Measurements from ENCODE around the gene ST7L. TPM values are rescaled to one million over a fixed set of nuclear protein-coding genes. Genes with fewer than 3 reads are reported as not detected.

ST7L gene
- total and polyA plus RNA-seq, 12 donors = 14.0 to 37.2 (median 22.7) TPM

- intact Hi-C loops (cut with DNase I) = no loop called here
- Histone ChIP-seq H3K36me3 (replicated peaks in 1 of 2) (peaks cover 0 to 55% of the 10 kb centered on the region in 2 donors), H3K9me3 (replicated peaks in 1 of 3) (no peaks in the 10 kb centered on the region), H3K27me3 (no peaks in the 10 kb centered on the region), H3K27ac (no peak overlapping the region), H3K4me1 (replicated peaks in 1 of 2) (no peaks in the 10 kb centered on the region), H3K4me3 (no peak overlapping the region)
- TF ChIP-seq CTCF (IDR thresholded peaks at IDR 0.05) (no peak), POLR2A (IDR thresholded peaks at IDR 0.05) (no peak)
- DNase-seq = no peak
- 94 to 98% (median 96%) methylated on average over 2 of the region's 2 CpGs for WGBS, 4 donors
Observed at GRCh38 chr1:112603012-112603411, 15.9 kb downstream of the ST7L start.

- WGBS, 4 donors = 89 to 95% (median 92%) methylated on average over 4 of the region's 4 CpGs
- Histone ChIP-seq H3K9me3 (replicated peaks in 1 of 3) (no peaks in the 10 kb centered on the region), H3K36me3 (replicated peaks in 1 of 2) (peaks cover 0 to 41% of the 10 kb centered on the region in 2 donors), H3K4me3 (no peak overlapping the region), H3K4me1 (replicated peaks in 1 of 2) (no peaks in the 10 kb centered on the region), H3K27ac (no peak overlapping the region), H3K27me3 (no peaks in the 10 kb centered on the region)
- intact Hi-C loops (cut with DNase I) = no loop called here
- TF ChIP-seq CTCF (IDR thresholded peaks at IDR 0.05) = no peak
- no peak for DNase-seq
Observed at GRCh38 chr1:112599477-112599876, 19.5 kb downstream of the ST7L start.

- WGBS, 4 donors = 53 to 67% (median 63%) methylated on average over 3 of the region's 3 CpGs
- Histone ChIP-seq H3K27me3 (no peaks in the 10 kb centered on the region), H3K4me3 (no peak overlapping the region), H3K36me3 (replicated peaks in 1 of 2) (peaks cover 0 to 13% of the 10 kb centered on the region in 2 donors), H3K4me1 (replicated peaks in 1 of 2) (no peaks in the 10 kb centered on the region), H3K9me3 (replicated peaks in 1 of 3) (no peaks in the 10 kb centered on the region), H3K27ac (no peak overlapping the region)
- TF ChIP-seq CTCF (IDR thresholded peaks at IDR 0.05) (no peak), POLR2A (IDR thresholded peaks at IDR 0.05) (no peak)
- intact Hi-C loops (cut with DNase I) = no loop called here
- no peak for DNase-seq
Observed at GRCh38 chr1:112594208-112594876, 24.6 kb downstream of the ST7L start.

- 89 to 100% (median 94%) methylated on average over 1 of the region's 1 CpG for WGBS, 4 donors
- intact Hi-C loops (cut with DNase I) = no loop called here
Observed at GRCh38 chr1:112589766-112590165, 29.2 kb downstream of the ST7L start.

More at GRCh38 chr1:112589766-112590165, 29.2 kb downstream of the ST7L start:
- H3K9me3 ChIP-seq (replicated peaks in 1 of 3) = no peaks in the 10 kb centered on the region
- no peak overlapping the region for H3K27ac ChIP-seq
- H3K27me3 ChIP-seq = no peaks in the 10 kb centered on the region
- DNase-seq = no peak
- no peaks in the 10 kb centered on the region for H3K36me3 ChIP-seq (replicated peaks in 1 of 2)
- H3K4me3 ChIP-seq = no peak overlapping the region
- no peak for TF ChIP-seq POLR2A (IDR thresholded peaks at IDR 0.05)
- no peak for TF ChIP-seq CTCF (IDR thresholded peaks at IDR 0.05)
- H3K4me1 ChIP-seq (replicated peaks in 1 of 2) = no peaks in the 10 kb centered on the region
